SK-N-SH (cell line): ENCODE measurements around the gene PTGFR. TPM values are rescaled to one million over a fixed set of nuclear protein-coding genes. Genes with fewer than 3 reads are reported as not detected.

Experiments
- CTCF ChIA-PET: fragments of 300-600, 350-600 bp; formaldehyde crosslinking; extraction: SDS; loops from one replicate; lab custom pipeline; 2021; lab: Yijun Ruan, JAX
- POLR2A ChIA-PET: fragments of 350-600 bp; sonication (Branson Sonifier 250); formaldehyde crosslinking; extraction: SDS; loops from one replicate; lab custom pipeline; 2020; ENCODE audit warnings: antibody characterized with exemption, inconsistent platforms; lab: Yijun Ruan, JAX
- DNase-seq: peaks from one replicate; pipeline ENCODE4 v3.0.0; 2012
- H2AFZ ChIP-seq: fragments of 200-600 bp; sonication (generic); 2 replicates; pipeline ENCODE4 v1.8.1; 2016; ENCODE audit warnings: antibody characterized with exemption, mild to moderate bottlenecking, low read depth
- H3F3A ChIP-seq: fragments of 200-600 bp; sonication (generic); replicated peaks from 2 replicates; pipeline ENCODE3; 2016; ENCODE audit warnings: antibody characterized with exemption, mild to moderate bottlenecking; ENCODE audit not compliant: insufficient read depth
- H3K27ac ChIP-seq, 2 experiments: fragments of 200-500 bp in 1 of 2; fragments of 200-600 bp in 1 of 2; sonication (Bioruptor generic) in 1 of 2; sonication (generic), shearing (Covaris generic) in 1 of 2; 2 replicates each; pipeline versions ENCODE4 v1.5.1 to v1.6.1; 2014 to 2016; ENCODE audit warnings: low read depth in 2 of 2, inconsistent platforms in 1 of 2, low read length in 1 of 2, mild to moderate bottlenecking in 1 of 2, mixed read lengths in 1 of 2
- H3K27me3 ChIP-seq: fragments of 200-600 bp; sonication (generic), shearing (Covaris generic); 2 replicates; pipeline ENCODE4 v1.6.1; 2016; ENCODE audit warnings: mixed run types; ENCODE audit not compliant: insufficient read depth
- H3K36me3 ChIP-seq, 2 experiments: fragments of 200-500 bp in 1 of 2; fragments of 200-600 bp in 1 of 2; sonication (Bioruptor generic) in 1 of 2; sonication (generic) in 1 of 2; replicated peaks in 1 of 2; 2 replicates each; pipeline versions ENCODE3 to v1.5.1; 2014 to 2016; ENCODE audit warnings: low read length in 1 of 2, mild to moderate bottlenecking in 1 of 2; ENCODE audit not compliant: insufficient read depth in 2 of 2, control insufficient read depth in 1 of 2
- H3K4me1 ChIP-seq, 2 experiments: fragments of 200-500 bp in 1 of 2; fragments of 200-600 bp in 1 of 2; sonication (Bioruptor generic) in 1 of 2; sonication (generic), shearing (Covaris generic) in 1 of 2; 2 replicates each; pipeline versions ENCODE4 v1.5.1 to v1.6.1; 2014 to 2016; ENCODE audit warnings: low read depth in 1 of 2, low read length in 1 of 2, mixed run types in 1 of 2; ENCODE audit not compliant: insufficient read depth in 2 of 2, control insufficient read depth in 1 of 2
- H3K4me2 ChIP-seq: fragments of 200-600 bp; sonication (generic), shearing (Covaris generic); 2 replicates; pipeline ENCODE4 v1.6.1; 2017; ENCODE audit warnings: mixed run types
- H3K4me3 ChIP-seq, 2 experiments: fragments of 200-500 bp in 1 of 2; fragments of 200-600 bp in 1 of 2; sonication (Bioruptor generic) in 1 of 2; sonication (generic), shearing (Covaris generic) in 1 of 2; 2 replicates each; pipeline versions ENCODE4 v1.5.1 to v1.8.1; 2014 to 2016; ENCODE audit warnings: low read depth in 2 of 2, inconsistent platforms in 1 of 2, low read length in 1 of 2, mild to moderate bottlenecking in 1 of 2, mixed read lengths in 1 of 2, moderate library complexity in 1 of 2
- H3K79me2 ChIP-seq: fragments of 200-600 bp; sonication (generic); 2 replicates; pipeline ENCODE4 v1.8.1; 2017; ENCODE audit warnings: mild to moderate bottlenecking; ENCODE audit not compliant: insufficient read depth
- H3K9ac ChIP-seq: fragments of 200-600 bp; sonication (generic); 2 replicates; pipeline ENCODE4 v1.6.1; 2017; ENCODE audit warnings: mixed run types
- H3K9me2 ChIP-seq: fragments of 200-600 bp; sonication (generic); 2 replicates; pipeline ENCODE4 v1.6.1; 2017; ENCODE audit warnings: mixed run types
- H3K9me3 ChIP-seq: fragments of 200-600 bp; sonication (generic); 2 replicates; pipeline ENCODE4 v1.6.1; 2017; ENCODE audit warnings: mixed run types, mild to moderate bottlenecking, moderate library complexity
- H4K20me1 ChIP-seq: fragments of 200-600 bp; sonication (generic); 2 replicates; pipeline ENCODE4 v1.6.1; 2017; ENCODE audit warnings: mild to moderate bottlenecking, mixed run types; ENCODE audit not compliant: insufficient read depth
- EP300 ChIP-seq, 2 experiments: IDR thresholded peaks; 2 replicates each; pipeline versions ENCODE4 v1.4.0 to v1.6.1; 2012; ENCODE audit warnings: borderline replicate concordance in 1 of 2, low read depth in 1 of 2, low read length in 1 of 2
- IRF3 ChIP-seq: fragments of 150-350 bp; IDR thresholded peaks from 2 replicates; pipeline ENCODE4 v1.6.1; 2016; ENCODE audit warnings: mild to moderate bottlenecking, low read depth, low read length
- MEF2A ChIP-seq: IDR thresholded peaks from 2 replicates; pipeline ENCODE4 v1.4.0; 2012; ENCODE audit warnings: low read depth, borderline replicate concordance
- RAD21 ChIP-seq: IDR thresholded peaks from 2 replicates; pipeline ENCODE4 v1.6.1; 2012; ENCODE audit warnings: mild to moderate bottlenecking, low read length
- RXRA ChIP-seq: IDR thresholded peaks from 2 replicates; pipeline ENCODE4 v1.4.0; 2012; ENCODE audit warnings: low read depth, mild to moderate bottlenecking, borderline replicate concordance
- SIN3A ChIP-seq: IDR thresholded peaks from 2 replicates; pipeline ENCODE4 v1.6.1; 2012; ENCODE audit warnings: low read depth, mild to moderate bottlenecking, low read length, moderate library complexity, borderline replicate concordance
- SMC3 ChIP-seq: IDR thresholded peaks from 2 replicates; pipeline ENCODE4 v1.6.1; 2012; ENCODE audit warnings: low read depth, low read length, improper control_type of control experiment
- TCF12 ChIP-seq: IDR thresholded peaks from 2 replicates; pipeline ENCODE4 v1.4.0; 2012
- TEAD4 ChIP-seq: IDR thresholded peaks from 2 replicates; pipeline ENCODE4 v1.4.0; 2012; ENCODE audit warnings: mild to moderate bottlenecking, borderline replicate concordance; ENCODE audit not compliant: insufficient read depth
- YY1 ChIP-seq: IDR thresholded peaks from 2 replicates; pipeline ENCODE4 v1.4.0; 2012; ENCODE audit warnings: low read depth, mild to moderate bottlenecking
- ZBTB33 ChIP-seq: IDR thresholded peaks from 2 replicates; pipeline ENCODE4 v1.4.0; 2012; ENCODE audit warnings: low read depth, borderline replicate concordance
- WGBS: methylation state at CpG from one replicate; pipeline ENCODE4 v1.1.6; 2017; ENCODE audit warnings: low lambda C conversion rate; 5-methylcytosine and 5-hydroxymethylcytosine counted together
- polyA plus RNA-seq, 3 experiments: library from polyadenylated mRNA; depleted of rRNA; stranded (reverse); fragments of >200 nt; gene quantifications; 2 replicates each; pipeline ENCODE4 v1.2.3, GENCODE V29; 2012
- TF ChIP-seq, protein P1 (sequence below): fragments of 150-350 bp; IDR thresholded peaks from 2 replicates; pipeline ENCODE4 v1.6.1; 2017; ENCODE audit warnings: antibody characterized with exemption, low read length, low read depth, borderline replicate concordance
- TF ChIP-seq, protein P2 (sequence below): IDR thresholded peaks from 2 replicates; pipeline ENCODE4; 2012
- TF ChIP-seq, protein P3 (sequence below): IDR thresholded peaks from 2 replicates; pipeline ENCODE4 v1.4.0; 2012; ENCODE audit warnings: low read depth
- TF ChIP-seq, protein P4 (sequence below): IDR thresholded peaks from 2 replicates; pipeline ENCODE4 v1.4.0; 2012; ENCODE audit warnings: low read depth, borderline replicate concordance

PTGFR gene
- polyA plus RNA-seq, 1 of the 3 experiments (the other 2 are of a cell fraction), result 2.2 TPM

- peak overlapping the region; percentile 76; the same call in 1 of the 2 replicates for H3K9ac ChIP-seq
- no peak for DNase-seq
- H3K9me2 ChIP-seq, result no peaks in the 10 kb centered on the region
- H3K4me3 ChIP-seq, result peak overlapping the region; percentile 78 to 95; a peak in 3 of 4 replicates
- no peaks in the 10 kb centered on the region for H3K27me3 ChIP-seq
- H3F3A ChIP-seq, result peaks cover 9% of the 10 kb centered on the region
- H3K36me3 ChIP-seq, result peaks cover 0 to 10% of the 10 kb centered on the region in 2 experiments
- POLR2A ChIA-PET, result no interaction called here
- H3K79me2 ChIP-seq, result peaks cover 41% of the 10 kb centered on the region
- no peaks in the 10 kb centered on the region for H3K9me3 ChIP-seq
- peak overlapping the region in 1 of 2 experiments; percentile 82; a peak in 2 of 4 replicates for H3K27ac ChIP-seq
- H3K4me1 ChIP-seq, result peaks cover 5 to 28% of the 10 kb centered on the region in 2 experiments; a peak in 3 of 4 replicates
- CTCF ChIA-PET, result no interaction called here
- peak overlapping the region; percentile 84 for H3K4me2 ChIP-seq
- WGBS, result 89% methylated on average over 11 of the region's 12 CpGs
- peak overlapping the region; percentile 94 for H2AFZ ChIP-seq
- no peaks in the 10 kb centered on the region for H4K20me1 ChIP-seq
- TF ChIP-seq, protein P1, sequence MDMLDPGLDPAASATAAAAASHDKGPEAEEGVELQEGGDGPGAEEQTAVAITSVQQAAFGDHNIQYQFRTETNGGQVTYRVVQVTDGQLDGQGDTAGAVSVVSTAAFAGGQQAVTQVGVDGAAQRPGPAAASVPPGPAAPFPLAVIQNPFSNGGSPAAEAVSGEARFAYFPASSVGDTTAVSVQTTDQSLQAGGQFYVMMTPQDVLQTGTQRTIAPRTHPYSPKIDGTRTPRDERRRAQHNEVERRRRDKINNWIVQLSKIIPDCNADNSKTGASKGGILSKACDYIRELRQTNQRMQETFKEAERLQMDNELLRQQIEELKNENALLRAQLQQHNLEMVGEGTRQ, result no peak
- no peak for TF ChIP-seq SIN3A
- TF ChIP-seq MEF2A, result no peak
- TF ChIP-seq EP300 (IDR thresholded peaks at IDR 0.05; ENCODE audit: borderline replicate concordance in 1 of 2, low read depth in 1 of 2, low read length in 1 of 2), result no peak
- TF ChIP-seq YY1, result no peak
- TF ChIP-seq ZBTB33, result no peak
- TF ChIP-seq, protein P2, sequence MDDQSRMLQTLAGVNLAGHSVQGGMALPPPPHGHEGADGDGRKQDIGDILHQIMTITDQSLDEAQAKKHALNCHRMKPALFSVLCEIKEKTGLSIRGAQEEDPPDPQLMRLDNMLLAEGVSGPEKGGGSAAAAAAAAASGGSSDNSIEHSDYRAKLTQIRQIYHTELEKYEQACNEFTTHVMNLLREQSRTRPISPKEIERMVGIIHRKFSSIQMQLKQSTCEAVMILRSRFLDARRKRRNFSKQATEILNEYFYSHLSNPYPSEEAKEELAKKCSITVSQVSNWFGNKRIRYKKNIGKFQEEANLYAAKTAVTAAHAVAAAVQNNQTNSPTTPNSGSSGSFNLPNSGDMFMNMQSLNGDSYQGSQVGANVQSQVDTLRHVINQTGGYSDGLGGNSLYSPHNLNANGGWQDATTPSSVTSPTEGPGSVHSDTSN, result peak; percentile 49
- no peak for TF ChIP-seq SMC3
Observed at GRCh38 chr1:78492386-78492950, 1.7 kb downstream of the PTGFR start.

- ChIA-PET POLR2A (no interaction called here), CTCF (no interaction called here)
- Histone ChIP-seq H3K79me2 (peaks cover 46% of the 10 kb centered on the region), H3K36me3 (peaks cover 0 to 11% of the 10 kb centered on the region in 2 experiments), H3K9ac (no peak overlapping the region), H3K27me3 (no peaks in the 10 kb centered on the region), H3K4me3 (peak overlapping the region in 1 of 2 experiments; percentile 17; a peak in 1 of 4 replicates), H3K9me2 (no peaks in the 10 kb centered on the region), H2AFZ (no peak overlapping the region), H3F3A (peaks cover 9% of the 10 kb centered on the region), H3K27ac (no peak overlapping the region), H3K4me2 (peak overlapping the region; percentile 39), H3K9me3 (no peaks in the 10 kb centered on the region), H4K20me1 (no peaks in the 10 kb centered on the region), H3K4me1 (peaks cover 5 to 28% of the 10 kb centered on the region in 2 experiments; a peak in 3 of 4 replicates)
- 82% methylated on average over 1 of the region's 1 CpG for WGBS
- no peak for TF ChIP-seq SMC3
- no peak for TF ChIP-seq IRF3
- no peak for TF ChIP-seq RXRA
- no peak for TF ChIP-seq TCF12
- TF ChIP-seq TEAD4, result no peak
- TF ChIP-seq, protein P3, sequence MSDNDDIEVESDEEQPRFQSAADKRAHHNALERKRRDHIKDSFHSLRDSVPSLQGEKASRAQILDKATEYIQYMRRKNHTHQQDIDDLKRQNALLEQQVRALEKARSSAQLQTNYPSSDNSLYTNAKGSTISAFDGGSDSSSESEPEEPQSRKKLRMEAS, result no peak
- TF ChIP-seq, protein P4, sequence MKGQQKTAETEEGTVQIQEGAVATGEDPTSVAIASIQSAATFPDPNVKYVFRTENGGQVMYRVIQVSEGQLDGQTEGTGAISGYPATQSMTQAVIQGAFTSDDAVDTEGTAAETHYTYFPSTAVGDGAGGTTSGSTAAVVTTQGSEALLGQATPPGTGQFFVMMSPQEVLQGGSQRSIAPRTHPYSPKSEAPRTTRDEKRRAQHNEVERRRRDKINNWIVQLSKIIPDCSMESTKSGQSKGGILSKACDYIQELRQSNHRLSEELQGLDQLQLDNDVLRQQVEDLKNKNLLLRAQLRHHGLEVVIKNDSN, result no peak
- TF ChIP-seq RAD21, result no peak
- TF ChIP-seq YY1, result no peak
- DNase-seq, result no peak
Observed at GRCh38 chr1:78493451-78493850, 2.7 kb downstream of the PTGFR start.
